ENCODE data around the gene DEPDC1.

DNA sequence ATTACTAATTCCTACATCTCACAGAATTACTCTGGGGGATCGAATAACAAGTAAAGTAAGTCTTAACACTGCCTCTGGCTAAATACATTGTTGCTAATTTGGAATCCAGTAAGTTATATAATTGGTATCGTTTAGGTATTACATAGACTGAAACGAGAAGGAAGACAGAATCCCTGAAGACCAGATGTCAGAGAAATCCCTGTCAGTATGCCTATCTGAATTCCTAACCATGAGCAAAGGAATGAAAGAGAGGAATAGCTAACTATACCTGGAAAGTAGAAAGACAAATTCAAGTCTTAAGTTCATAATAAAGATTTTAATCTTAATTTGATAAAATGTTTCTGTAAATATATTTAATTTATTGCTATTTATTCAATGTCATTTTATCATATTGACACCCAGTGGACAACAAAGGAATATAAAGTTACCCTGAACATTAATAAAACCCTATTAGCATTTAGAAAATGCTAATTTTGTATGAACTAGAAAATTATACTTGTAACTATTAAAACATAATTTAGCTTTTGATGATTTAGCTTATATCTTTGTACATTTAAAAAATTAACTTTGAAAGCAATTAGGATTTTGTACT, 11.4 kb downstream of the DEPDC1 start:
- TF ChIP-seq, protein P1, sequence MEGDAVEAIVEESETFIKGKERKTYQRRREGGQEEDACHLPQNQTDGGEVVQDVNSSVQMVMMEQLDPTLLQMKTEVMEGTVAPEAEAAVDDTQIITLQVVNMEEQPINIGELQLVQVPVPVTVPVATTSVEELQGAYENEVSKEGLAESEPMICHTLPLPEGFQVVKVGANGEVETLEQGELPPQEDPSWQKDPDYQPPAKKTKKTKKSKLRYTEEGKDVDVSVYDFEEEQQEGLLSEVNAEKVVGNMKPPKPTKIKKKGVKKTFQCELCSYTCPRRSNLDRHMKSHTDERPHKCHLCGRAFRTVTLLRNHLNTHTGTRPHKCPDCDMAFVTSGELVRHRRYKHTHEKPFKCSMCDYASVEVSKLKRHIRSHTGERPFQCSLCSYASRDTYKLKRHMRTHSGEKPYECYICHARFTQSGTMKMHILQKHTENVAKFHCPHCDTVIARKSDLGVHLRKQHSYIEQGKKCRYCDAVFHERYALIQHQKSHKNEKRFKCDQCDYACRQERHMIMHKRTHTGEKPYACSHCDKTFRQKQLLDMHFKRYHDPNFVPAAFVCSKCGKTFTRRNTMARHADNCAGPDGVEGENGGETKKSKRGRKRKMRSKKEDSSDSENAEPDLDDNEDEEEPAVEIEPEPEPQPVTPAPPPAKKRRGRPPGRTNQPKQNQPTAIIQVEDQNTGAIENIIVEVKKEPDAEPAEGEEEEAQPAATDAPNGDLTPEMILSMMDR (IDR thresholded peaks at IDR 0.05): no peak
- TF ChIP-seq POLR2A (IDR thresholded peaks at IDR 0.05): no peak

All from heart left ventricle (tissue), 13 donors.